GM13976 (cell line): ENCODE data around the gene OR52D1.

Source experiments
- DNase-seq: peaks from one replicate; pipeline ENCODE4 v3.0.0; 2012; ENCODE audit warnings: low spot score
- CTCF ChIP-seq: IDR thresholded peaks from 2 replicates; pipeline ENCODE4 v1.5.1; 2012; ENCODE audit warnings: borderline replicate concordance, mild to moderate bottlenecking; ENCODE audit not compliant: insufficient read depth; ENCODE audit errors: extremely low read depth, missing control alignments, control extremely low read depth
- in situ Hi-C: fragments of 300-500 bp; cut with MboI; formaldehyde crosslinking; loops from one replicate; pipeline ENCODE4 v1.12.0; 2022; ENCODE audit warnings: low sequenced_read_pairs, mixed read lengths, inconsistent platforms; ENCODE audit not compliant: unreplicated experiment

The OR52D1 gene

GRCh38 chr11:5524756-5525155 lies 36.3 kb downstream of the OR52D1 start:
- DNase-seq: no peak
- TF ChIP-seq CTCF: no peak
- in situ Hi-C loops: no loop called here

GRCh38 chr11:5527716-5528115 lies 39.2 kb downstream of the OR52D1 start:
- DNase-seq: no peak
- in situ Hi-C loops: no loop called here
- TF ChIP-seq CTCF: no peak

- in situ Hi-C loops: no loop called here
- DNase-seq: no peak
- no peak for TF ChIP-seq CTCF
Observed at GRCh38 chr11:5528495-5528894, 40.0 kb downstream of the OR52D1 start.

- in situ Hi-C loops: no loop called here
- TF ChIP-seq CTCF: no peak
- DNase-seq: no peak
Observed at GRCh38 chr11:5531053-5531831, 42.8 kb downstream of the OR52D1 start.

GRCh38 chr11:5534046-5534445 lies 45.6 kb downstream of the OR52D1 start:
- in situ Hi-C loops: no loop called here
- DNase-seq: no peak
- no peak for TF ChIP-seq CTCF

GRCh38 chr11:5536482-5536881 lies 48.0 kb downstream of the OR52D1 start:
- in situ Hi-C loops: no loop called here
- DNase-seq: no peak
- no peak for TF ChIP-seq CTCF
